ENCODE results near the gene MPP4. TPM values are rescaled to one million over a fixed set of nuclear protein-coding genes. Genes with fewer than 3 reads are reported as not detected.

Gene MPP4
- total and polyA plus RNA-seq, 2 of the 13 experiments (the other 11 are each of a cell fraction or from before 2014, with no cell fraction given), result not detected

DNA sequence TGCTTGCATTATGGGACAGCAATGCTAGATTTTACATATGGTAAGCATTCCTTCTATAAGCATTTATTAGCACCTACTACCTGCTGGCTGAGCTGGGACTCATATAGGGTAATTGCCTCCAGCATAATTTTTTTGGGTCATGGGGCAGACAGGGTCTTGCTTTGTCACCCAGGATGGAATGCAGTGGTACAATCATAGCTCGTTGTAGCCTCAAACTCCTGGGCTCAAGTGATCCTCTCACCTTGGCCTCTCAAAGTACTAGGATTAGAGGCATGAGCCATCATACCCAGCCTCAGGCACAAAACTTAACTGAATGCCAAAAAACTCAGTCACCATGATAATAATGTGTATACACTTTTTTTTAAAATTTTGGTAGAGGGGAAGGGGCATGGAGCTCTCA, 90.4 kb downstream of the MPP4 start:
- POLR2A ChIA-PET, result no interaction called here
- Histone ChIP-seq H3K9ac (ENCODE audit: insufficient read depth, low read depth, low read length) (no peak overlapping the region), H3K36me3 (replicated peaks in 1 of 2; ENCODE audit: control insufficient read depth in 1 of 2, insufficient read depth in 2 of 2, low read length in 2 of 2) (no peaks in the 10 kb centered on the region), H3K9me3 (ENCODE audit: low read length) (no peaks in the 10 kb centered on the region), H3K4me2 (ENCODE audit: low read depth, low read length) (no peak overlapping the region), H3K4me3 (replicated peaks in 1 of 3; ENCODE audit: insufficient read depth in 1 of 3, low read depth in 2 of 3, low read length in 3 of 3) (no peak overlapping the region), H4K20me1 (ENCODE audit: insufficient read depth, low read length) (no peaks in the 10 kb centered on the region), H2AFZ (ENCODE audit: low read length) (no peak overlapping the region), H3K4me1 (ENCODE audit: insufficient read depth, low read length) (no peaks in the 10 kb centered on the region), H3K27ac (ENCODE audit: extremely low read length, insufficient read depth, low read length) (no peak overlapping the region), H3K79me2 (ENCODE audit: insufficient read depth, low read length) (no peaks in the 10 kb centered on the region), H3K27me3 (ENCODE audit: control insufficient read depth in 1 of 2, insufficient read depth in 2 of 2, low read length in 2 of 2) (no peaks in the 10 kb centered on the region; a peak in 1 of 5 replicates)
- CTCF ChIA-PET (ENCODE audit: low intra/inter-chr PET ratio, low total read pairs), result no interaction called here
- intact Hi-C loops (cut with micrococcal nuclease; ENCODE audit: unreplicated experiment), result no loop called here
- no TSS peak for BruUV-seq (replicated peaks)
- in situ Hi-C loops (cut with HindIII; ENCODE audit: extremely low pct_ligation_motif_present, low pct_unique_long_range_greater_than_20kb), result no loop called here
- TF ChIP-seq KDM4B (CRISPR knock-in tag; IDR thresholded peaks at IDR 0.05) (no peak), EEA1 (CRISPR knock-in tag; IDR thresholded peaks at IDR 0.05; ENCODE audit: borderline replicate concordance) (no peak), ZFP62 (CRISPR knock-in tag; IDR thresholded peaks at IDR 0.05) (no peak), ESRRA (CRISPR knock-in tag; IDR thresholded peaks at IDR 0.05; ENCODE audit: low read depth) (no peak), AGO2 (optimal IDR thresholded peaks at IDR 0.05; ENCODE audit: low read depth, low read length) (no peak), SCMH1 (CRISPR knock-in tag; IDR thresholded peaks at IDR 0.05; ENCODE audit: borderline replicate concordance) (no peak), HHEX (CRISPR knock-in tag; IDR thresholded peaks at IDR 0.05) (no peak), BRD4 (CRISPR knock-in tag; IDR thresholded peaks at IDR 0.05) (no peak), ZNF468 (CRISPR knock-in tag; IDR thresholded peaks at IDR 0.05) (no peak), KMT2B (CRISPR knock-in tag; IDR thresholded peaks at IDR 0.05) (no peak), PITX1 (CRISPR knock-in tag; IDR thresholded peaks at IDR 0.05) (no peak), ZNF496 (CRISPR knock-in tag; IDR thresholded peaks at IDR 0.05; ENCODE audit: insufficient replicate concordance) (no peak), ZNF672 (CRISPR knock-in tag; IDR thresholded peaks at IDR 0.05) (no peak), ARNT2 (CRISPR knock-in tag; IDR thresholded peaks at IDR 0.05; ENCODE audit: low read depth) (no peak), MED8 (CRISPR knock-in tag; IDR thresholded peaks at IDR 0.05; ENCODE audit: insufficient replicate concordance) (no peak), ZNF451 (CRISPR knock-in tag; IDR thresholded peaks at IDR 0.05) (no peak), ZFYVE20 (CRISPR knock-in tag; IDR thresholded peaks at IDR 0.05; ENCODE audit: borderline replicate concordance, low read depth) (no peak), ZBTB25 (CRISPR knock-in tag; IDR thresholded peaks at IDR 0.05) (no peak), ZNF629 (CRISPR knock-in tag; conservative IDR thresholded peaks at IDR 0.05) (no peak)
- TF ChIP-seq, protein P1, sequence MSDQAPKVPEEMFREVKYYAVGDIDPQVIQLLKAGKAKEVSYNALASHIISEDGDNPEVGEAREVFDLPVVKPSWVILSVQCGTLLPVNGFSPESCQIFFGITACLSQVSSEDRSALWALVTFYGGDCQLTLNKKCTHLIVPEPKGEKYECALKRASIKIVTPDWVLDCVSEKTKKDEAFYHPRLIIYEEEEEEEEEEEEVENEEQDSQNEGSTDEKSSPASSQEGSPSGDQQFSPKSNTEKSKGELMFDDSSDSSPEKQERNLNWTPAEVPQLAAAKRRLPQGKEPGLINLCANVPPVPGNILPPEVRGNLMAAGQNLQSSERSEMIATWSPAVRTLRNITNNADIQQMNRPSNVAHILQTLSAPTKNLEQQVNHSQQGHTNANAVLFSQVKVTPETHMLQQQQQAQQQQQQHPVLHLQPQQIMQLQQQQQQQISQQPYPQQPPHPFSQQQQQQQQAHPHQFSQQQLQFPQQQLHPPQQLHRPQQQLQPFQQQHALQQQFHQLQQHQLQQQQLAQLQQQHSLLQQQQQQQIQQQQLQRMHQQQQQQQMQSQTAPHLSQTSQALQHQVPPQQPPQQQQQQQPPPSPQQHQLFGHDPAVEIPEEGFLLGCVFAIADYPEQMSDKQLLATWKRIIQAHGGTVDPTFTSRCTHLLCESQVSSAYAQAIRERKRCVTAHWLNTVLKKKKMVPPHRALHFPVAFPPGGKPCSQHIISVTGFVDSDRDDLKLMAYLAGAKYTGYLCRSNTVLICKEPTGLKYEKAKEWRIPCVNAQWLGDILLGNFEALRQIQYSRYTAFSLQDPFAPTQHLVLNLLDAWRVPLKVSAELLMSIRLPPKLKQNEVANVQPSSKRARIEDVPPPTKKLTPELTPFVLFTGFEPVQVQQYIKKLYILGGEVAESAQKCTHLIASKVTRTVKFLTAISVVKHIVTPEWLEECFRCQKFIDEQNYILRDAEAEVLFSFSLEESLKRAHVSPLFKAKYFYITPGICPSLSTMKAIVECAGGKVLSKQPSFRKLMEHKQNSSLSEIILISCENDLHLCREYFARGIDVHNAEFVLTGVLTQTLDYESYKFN (CRISPR knock-in tag; conservative IDR thresholded peaks at IDR 0.05), result no peak
- ATAC-seq, result no peak
- no peak for DNase-seq (ENCODE audit: low spot score)
- 0% methylated on average over 1 of the region's 1 CpG for WGBS (ENCODE audit: low lambda C conversion rate)
- FAIRE-seq, result no peak
